Measurements from ENCODE around the gene ZIC2. TPM values are rescaled to one million over a fixed set of nuclear protein-coding genes. Genes with fewer than 3 reads are reported as not detected.

Gene ZIC2
- total RNA-seq, 1 donor, result not detected

DNA sequence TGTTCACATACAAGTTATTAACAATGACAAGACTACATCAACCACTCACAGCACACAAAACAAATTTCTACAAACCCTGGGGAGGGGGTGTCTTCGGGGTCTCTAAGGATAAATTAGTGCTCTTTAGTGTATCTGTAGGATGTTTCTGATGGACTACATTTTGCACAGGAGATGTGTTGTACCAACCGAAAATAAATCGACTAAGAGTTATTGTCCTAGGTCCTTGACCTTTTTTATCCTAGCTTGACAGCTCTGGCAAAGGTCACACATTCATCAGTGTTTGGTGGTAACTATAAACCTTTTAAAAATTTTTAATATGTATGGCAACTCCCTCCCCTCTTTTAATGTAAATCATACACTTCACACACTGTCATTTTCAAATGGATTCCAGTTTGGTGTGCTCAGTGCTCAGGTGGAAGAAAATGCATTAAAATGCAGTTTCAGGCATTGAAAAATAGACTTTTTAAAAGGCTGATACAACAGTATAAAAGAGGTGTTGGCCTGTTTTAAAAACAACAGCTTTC, 17.7 kb upstream of the ZIC2 start:
- no peak overlapping the region for H3K4me3 ChIP-seq (ENCODE audit: insufficient read depth, low read length)
- TF ChIP-seq, protein P1, sequence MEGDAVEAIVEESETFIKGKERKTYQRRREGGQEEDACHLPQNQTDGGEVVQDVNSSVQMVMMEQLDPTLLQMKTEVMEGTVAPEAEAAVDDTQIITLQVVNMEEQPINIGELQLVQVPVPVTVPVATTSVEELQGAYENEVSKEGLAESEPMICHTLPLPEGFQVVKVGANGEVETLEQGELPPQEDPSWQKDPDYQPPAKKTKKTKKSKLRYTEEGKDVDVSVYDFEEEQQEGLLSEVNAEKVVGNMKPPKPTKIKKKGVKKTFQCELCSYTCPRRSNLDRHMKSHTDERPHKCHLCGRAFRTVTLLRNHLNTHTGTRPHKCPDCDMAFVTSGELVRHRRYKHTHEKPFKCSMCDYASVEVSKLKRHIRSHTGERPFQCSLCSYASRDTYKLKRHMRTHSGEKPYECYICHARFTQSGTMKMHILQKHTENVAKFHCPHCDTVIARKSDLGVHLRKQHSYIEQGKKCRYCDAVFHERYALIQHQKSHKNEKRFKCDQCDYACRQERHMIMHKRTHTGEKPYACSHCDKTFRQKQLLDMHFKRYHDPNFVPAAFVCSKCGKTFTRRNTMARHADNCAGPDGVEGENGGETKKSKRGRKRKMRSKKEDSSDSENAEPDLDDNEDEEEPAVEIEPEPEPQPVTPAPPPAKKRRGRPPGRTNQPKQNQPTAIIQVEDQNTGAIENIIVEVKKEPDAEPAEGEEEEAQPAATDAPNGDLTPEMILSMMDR (IDR thresholded peaks at IDR 0.05; ENCODE audit: extremely low read depth, low read depth, low read length), result no peak
- no peak overlapping the region for H3K4me2 ChIP-seq (ENCODE audit: insufficient read depth, low read length)
- no peaks in the 10 kb centered on the region for H3K4me1 ChIP-seq (ENCODE audit: insufficient read depth, low read length)
- H3K36me3 ChIP-seq (ENCODE audit: insufficient read depth, low read length), result no peaks in the 10 kb centered on the region
- DNase-seq (ENCODE audit: insufficient read length, low spot score, missing footprints), result no peak
- no peak overlapping the region for H2AFZ ChIP-seq (ENCODE audit: low read length)
- H3K27me3 ChIP-seq (ENCODE audit: insufficient read depth, low read length), result peaks cover 87% of the 10 kb centered on the region
- no peaks in the 10 kb centered on the region for H3K9me3 ChIP-seq (ENCODE audit: low read depth, low read length)
- H4K20me1 ChIP-seq (ENCODE audit: insufficient read depth, low read length), result no peaks in the 10 kb centered on the region
- no peaks in the 10 kb centered on the region for H3K79me2 ChIP-seq (ENCODE audit: insufficient read depth, low read length)
- no peak overlapping the region for H3K27ac ChIP-seq (ENCODE audit: low read depth, low read length)

DNA sequence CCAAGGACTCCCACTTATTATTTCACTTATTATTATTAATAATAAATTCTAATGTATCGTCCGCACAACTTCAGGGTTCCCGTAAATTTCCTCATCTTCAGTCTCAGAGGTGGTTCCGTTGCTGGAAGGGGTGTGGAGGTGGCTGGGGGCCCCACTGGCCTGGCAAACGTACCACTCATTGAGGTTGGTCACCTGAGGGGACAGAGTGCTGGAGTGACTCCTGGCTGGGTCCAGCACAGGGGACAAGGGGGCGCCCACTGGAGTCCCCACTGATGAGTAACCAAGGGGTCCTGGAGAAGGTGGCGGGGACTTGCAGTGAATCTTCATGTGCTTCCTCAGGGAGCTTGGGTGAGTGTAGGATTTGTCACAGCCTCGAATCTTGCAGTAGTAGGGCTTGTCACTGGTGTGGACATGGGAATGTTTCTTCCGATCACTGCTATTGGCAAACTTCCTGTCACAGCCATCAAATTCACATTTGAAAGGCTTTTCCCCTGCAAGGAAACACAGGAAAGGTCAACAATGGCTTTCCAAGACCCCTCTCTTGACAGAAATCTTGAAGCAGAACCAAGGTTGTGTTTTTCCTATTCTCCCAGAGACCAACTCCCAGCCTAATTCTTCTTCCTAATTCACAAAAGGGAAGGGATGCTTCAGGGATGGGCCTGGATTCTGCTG, 16.1 kb upstream of the ZIC2 start:
- TF ChIP-seq, protein P1 (IDR thresholded peaks at IDR 0.05; ENCODE audit: extremely low read depth, low read depth, low read length), result no peak
- no peaks in the 10 kb centered on the region for H3K36me3 ChIP-seq (ENCODE audit: insufficient read depth, low read length)
- peaks cover 2% of the 10 kb centered on the region for H4K20me1 ChIP-seq (ENCODE audit: insufficient read depth, low read length)
- no peaks in the 10 kb centered on the region for H3K79me2 ChIP-seq (ENCODE audit: insufficient read depth, low read length)
- H3K9me3 ChIP-seq (ENCODE audit: low read depth, low read length), result no peaks in the 10 kb centered on the region
- no peak overlapping the region for H3K4me2 ChIP-seq (ENCODE audit: insufficient read depth, low read length)
- H2AFZ ChIP-seq (ENCODE audit: low read length), result no peak overlapping the region
- no peak for DNase-seq (ENCODE audit: insufficient read length, low spot score, missing footprints)
- H3K4me1 ChIP-seq (ENCODE audit: insufficient read depth, low read length), result no peaks in the 10 kb centered on the region
- no peak overlapping the region for H3K27ac ChIP-seq (ENCODE audit: low read depth, low read length)
- peaks cover 85% of the 10 kb centered on the region for H3K27me3 ChIP-seq (ENCODE audit: insufficient read depth, low read length)
- no peak overlapping the region for H3K4me3 ChIP-seq (ENCODE audit: insufficient read depth, low read length)

DNA sequence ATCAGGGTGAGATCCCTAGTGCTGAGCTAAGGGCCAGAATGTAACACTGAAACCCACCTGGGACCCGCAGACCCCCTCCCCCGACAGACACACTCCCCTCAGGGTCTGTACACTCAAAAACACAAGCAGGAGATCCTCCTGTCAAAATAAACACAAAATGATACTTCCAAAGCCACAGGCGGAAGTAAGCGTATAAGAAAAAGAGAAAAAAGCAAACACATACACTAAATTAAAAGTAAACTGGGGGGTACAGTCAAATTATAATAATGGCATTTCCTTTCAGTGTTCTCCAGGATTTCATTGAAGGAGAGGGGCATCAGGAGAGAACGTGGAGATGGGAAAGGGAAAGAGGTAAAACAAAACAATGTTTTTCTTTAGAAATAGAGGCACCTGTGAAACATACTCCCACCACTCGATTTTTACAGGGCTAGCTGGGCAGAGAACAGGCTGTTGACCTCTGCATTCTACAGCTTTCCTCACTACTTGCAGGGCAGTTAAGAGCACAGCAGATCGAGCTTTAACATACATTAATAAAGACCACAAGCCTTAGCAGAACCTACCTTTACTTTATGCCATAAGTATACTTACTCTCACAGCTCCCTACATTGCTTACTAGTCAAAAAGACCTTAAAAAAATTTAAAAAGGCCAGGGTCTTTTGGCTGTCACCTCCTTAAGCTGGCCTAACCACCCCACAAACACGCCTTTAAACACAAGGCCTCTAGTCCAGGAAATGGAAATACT, 15.3 kb upstream of the ZIC2 start:
- no peak overlapping the region for H3K4me3 ChIP-seq (ENCODE audit: insufficient read depth, low read length)
- peaks cover 2% of the 10 kb centered on the region for H4K20me1 ChIP-seq (ENCODE audit: insufficient read depth, low read length)
- peaks cover 80% of the 10 kb centered on the region for H3K27me3 ChIP-seq (ENCODE audit: insufficient read depth, low read length)
- DNase-seq (ENCODE audit: insufficient read length, low spot score, missing footprints), result no peak
- no peak overlapping the region for H2AFZ ChIP-seq (ENCODE audit: low read length)
- TF ChIP-seq, protein P1 (IDR thresholded peaks at IDR 0.05; ENCODE audit: extremely low read depth, low read depth, low read length), result no peak
- no peak overlapping the region for H3K4me2 ChIP-seq (ENCODE audit: insufficient read depth, low read length)
- no peak overlapping the region for H3K27ac ChIP-seq (ENCODE audit: low read depth, low read length)
- H3K9me3 ChIP-seq (ENCODE audit: low read depth, low read length), result no peaks in the 10 kb centered on the region
- no peaks in the 10 kb centered on the region for H3K36me3 ChIP-seq (ENCODE audit: insufficient read depth, low read length)
- H3K4me1 ChIP-seq (ENCODE audit: insufficient read depth, low read length), result no peaks in the 10 kb centered on the region
- H3K79me2 ChIP-seq (ENCODE audit: insufficient read depth, low read length), result no peaks in the 10 kb centered on the region

DNA sequence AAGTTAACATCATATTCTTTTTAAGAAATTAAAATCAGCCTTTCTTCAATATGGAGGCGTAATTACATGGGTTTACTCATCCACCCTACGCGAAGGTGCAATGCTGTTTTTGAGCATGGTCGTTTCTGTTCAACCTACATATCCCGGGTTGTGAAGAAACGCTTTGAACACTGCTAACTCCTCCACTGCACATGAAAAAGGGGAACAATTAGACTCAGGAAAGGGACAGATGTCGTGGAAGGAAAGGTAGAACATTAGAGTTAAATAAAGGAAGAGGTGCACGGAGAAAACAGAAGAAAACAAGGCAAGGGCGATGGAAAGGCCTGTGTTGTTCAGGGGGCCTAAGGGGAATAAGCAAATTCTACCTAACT, 14.1 kb upstream of the ZIC2 start:
- no peak overlapping the region for H2AFZ ChIP-seq (ENCODE audit: low read length)
- H3K9me3 ChIP-seq (ENCODE audit: low read depth, low read length), result no peaks in the 10 kb centered on the region
- H3K27me3 ChIP-seq (ENCODE audit: insufficient read depth, low read length), result peaks cover 80% of the 10 kb centered on the region
- no peak overlapping the region for H3K27ac ChIP-seq (ENCODE audit: low read depth, low read length)
- TF ChIP-seq, protein P1 (IDR thresholded peaks at IDR 0.05; ENCODE audit: extremely low read depth, low read depth, low read length), result no peak
- no peak for DNase-seq (ENCODE audit: insufficient read length, low spot score, missing footprints)
- no peaks in the 10 kb centered on the region for H3K36me3 ChIP-seq (ENCODE audit: insufficient read depth, low read length)
- no peaks in the 10 kb centered on the region for H3K79me2 ChIP-seq (ENCODE audit: insufficient read depth, low read length)
- H3K4me1 ChIP-seq (ENCODE audit: insufficient read depth, low read length), result no peaks in the 10 kb centered on the region
- no peak overlapping the region for H3K4me3 ChIP-seq (ENCODE audit: insufficient read depth, low read length)
- H3K4me2 ChIP-seq (ENCODE audit: insufficient read depth, low read length), result no peak overlapping the region
- peaks cover 2% of the 10 kb centered on the region for H4K20me1 ChIP-seq (ENCODE audit: insufficient read depth, low read length)

Data from osteoblast (primary cell).